Mesenchymal stem cell (in vitro differentiated cells and primary cell): ENCODE results near the gene VDAC2.

Source experiments
- DNase-seq: peaks from one replicate; pipeline ENCODE4 v3.0.0-alpha.2; 2013
- H2AFZ ChIP-seq: one replicate; pipeline ENCODE4 v1.6.1; 2013; ENCODE audit warnings: low read depth, mild to moderate bottlenecking, control low read depth, inconsistent platforms, low read length, moderate library complexity
- H2AK5ac ChIP-seq: 2 replicates; pipeline ENCODE4 v1.6.1; 2013; ENCODE audit warnings: low read length, moderate library complexity, mild to moderate bottlenecking, inconsistent platforms; ENCODE audit not compliant: severe bottlenecking
- H2BK120ac ChIP-seq: one replicate; pipeline ENCODE4 v1.6.1; 2013; ENCODE audit warnings: low read depth, mild to moderate bottlenecking, inconsistent platforms, low read length, moderate library complexity
- H2BK12ac ChIP-seq, 2 experiments: one replicate each; pipeline ENCODE4 v1.6.1; 2013; ENCODE audit warnings: inconsistent platforms in 2 of 2, low read length in 2 of 2, mild to moderate bottlenecking in 2 of 2, moderate library complexity in 2 of 2, control low read depth in 1 of 2
- H2BK15ac ChIP-seq: one replicate; pipeline ENCODE4 v1.6.1; 2013; ENCODE audit warnings: mild to moderate bottlenecking, low read depth, inconsistent platforms; ENCODE audit not compliant: poor library complexity, severe bottlenecking
- H2BK5ac ChIP-seq: 2 replicates; pipeline ENCODE4 v1.6.1; 2013; ENCODE audit warnings: low read depth, mild to moderate bottlenecking, low read length, control low read depth, inconsistent platforms; ENCODE audit not compliant: poor library complexity, severe bottlenecking
- H3K14ac ChIP-seq, 2 experiments: one replicate each; pipeline ENCODE4 v1.6.1; 2013; ENCODE audit warnings: inconsistent platforms in 2 of 2, low read length in 2 of 2, control low read depth in 1 of 2, mild to moderate bottlenecking in 1 of 2, moderate library complexity in 1 of 2
- H3K18ac ChIP-seq, 2 experiments: one replicate each; pipeline ENCODE4 v1.6.1; 2013; ENCODE audit warnings: inconsistent platforms in 2 of 2, low read length in 2 of 2, control low read depth in 1 of 2, low read depth in 1 of 2, mild to moderate bottlenecking in 1 of 2
- H3K23ac ChIP-seq, 2 experiments: one replicate each; pipeline ENCODE4 v1.6.1; 2013; ENCODE audit warnings: inconsistent platforms in 2 of 2, low read length in 2 of 2, mild to moderate bottlenecking in 2 of 2, moderate library complexity in 2 of 2, control low read depth in 1 of 2
- H3K27ac ChIP-seq: 2 replicates; pipeline ENCODE4 v1.5.1; 2013; ENCODE audit warnings: mild to moderate bottlenecking, moderate library complexity, low read length, control low read depth, inconsistent platforms; ENCODE audit not compliant: poor library complexity, severe bottlenecking
- H3K27me3 ChIP-seq, 2 experiments: 2 replicates each; pipeline versions ENCODE4 v1.6.1 to v1.7.0; 2013; ENCODE audit warnings: low read length in 2 of 2, mild to moderate bottlenecking in 2 of 2, moderate library complexity in 2 of 2, control low read depth in 1 of 2, inconsistent platforms in 1 of 2; ENCODE audit not compliant: control insufficient read depth in 1 of 2, insufficient read depth in 1 of 2
- H3K36me3 ChIP-seq, 2 experiments: 2 replicates each; pipeline versions ENCODE4 v1.6.1 to v1.7.0; 2013; ENCODE audit warnings: low read length in 2 of 2, control low read depth in 1 of 2, inconsistent platforms in 1 of 2, low read depth in 1 of 2, mild to moderate bottlenecking in 1 of 2; ENCODE audit not compliant: insufficient read depth in 2 of 2, control insufficient read depth in 1 of 2
- H3K4ac ChIP-seq, 2 experiments: one replicate each; pipeline ENCODE4 v1.6.1; 2013; ENCODE audit warnings: inconsistent platforms in 2 of 2, low read length in 2 of 2, mild to moderate bottlenecking in 2 of 2, moderate library complexity in 2 of 2, control low read depth in 1 of 2, low read depth in 1 of 2
- H3K4me1 ChIP-seq: 2 replicates; pipeline ENCODE4 v1.6.1; 2013; ENCODE audit warnings: low read depth, low read length, control low read depth; ENCODE audit not compliant: control insufficient read depth, insufficient read depth
- H3K4me2 ChIP-seq: 2 replicates; pipeline ENCODE4 v1.6.1; 2013; ENCODE audit warnings: low read length, mild to moderate bottlenecking, inconsistent platforms; ENCODE audit not compliant: poor library complexity, severe bottlenecking
- H3K4me3 ChIP-seq, 2 experiments: 2 replicates each; pipeline versions ENCODE4 v1.5.1 to v1.7.0; 2013; ENCODE audit warnings: low read length in 2 of 2, mild to moderate bottlenecking in 2 of 2, control low read depth in 1 of 2, low read depth in 1 of 2; ENCODE audit not compliant: insufficient read depth in 1 of 2
- H3K79me1 ChIP-seq: replicated peaks from 2 replicates; pipeline ENCODE4 v1.6.1; 2013; ENCODE audit warnings: mild to moderate bottlenecking, control low read depth, low read length, inconsistent platforms; ENCODE audit not compliant: poor library complexity, severe bottlenecking
- H3K9ac ChIP-seq: 2 replicates; pipeline ENCODE4 v1.7.0; 2013; ENCODE audit warnings: mild to moderate bottlenecking, low read length, moderate library complexity
- H3K9me3 ChIP-seq: 2 replicates; pipeline ENCODE4 v1.7.0; 2013; ENCODE audit warnings: mild to moderate bottlenecking, low read length; ENCODE audit not compliant: control insufficient read depth
- H4K8ac ChIP-seq: one replicate; pipeline ENCODE4 v1.6.1; 2013; ENCODE audit warnings: inconsistent platforms, mild to moderate bottlenecking, low read length, moderate library complexity
- H4K91ac ChIP-seq: one replicate; pipeline ENCODE4 v1.6.1; 2013; ENCODE audit warnings: mild to moderate bottlenecking, low read length, inconsistent platforms
- WGBS: methylation state at CpG from one replicate; pipeline ENCODE4 v1.1.7; 2013; ENCODE audit warnings: mixed read lengths; 5-methylcytosine and 5-hydroxymethylcytosine counted together

Gene VDAC2

DNA sequence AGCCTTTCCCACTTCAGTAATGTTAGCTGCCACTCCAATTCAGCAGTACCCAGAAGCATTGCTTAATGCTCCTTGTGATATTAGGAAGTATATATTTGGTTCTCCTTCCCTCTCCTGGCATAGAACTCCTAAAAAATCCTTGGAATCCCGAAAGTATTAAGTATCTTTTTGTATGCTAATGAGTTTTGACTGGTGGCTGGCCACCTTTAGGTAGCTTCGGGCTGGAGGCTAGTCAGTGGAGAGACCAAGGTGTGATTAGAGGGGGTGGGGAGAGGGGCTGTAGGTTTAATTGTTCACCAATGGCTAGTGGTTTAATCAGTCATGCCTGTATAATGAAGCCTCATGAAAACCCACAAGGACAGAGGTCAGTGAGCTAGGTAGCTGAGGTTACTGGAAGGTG lies 12.9 kb downstream of the VDAC2 start:
- no peak overlapping the region for H2BK15ac ChIP-seq
- H3K27ac ChIP-seq: peak overlapping the region; percentile 6
- H2AFZ ChIP-seq: no peak overlapping the region
- H3K4me1 ChIP-seq: peaks cover 14% of the 10 kb centered on the region
- H4K8ac ChIP-seq: no peak overlapping the region
- no peaks in the 10 kb centered on the region for H3K9me3 ChIP-seq
- no peak overlapping the region for H2BK12ac ChIP-seq
- no peak overlapping the region for H2AK5ac ChIP-seq
- H2BK120ac ChIP-seq: no peak overlapping the region
- no peak overlapping the region for H3K23ac ChIP-seq
- no peaks in the 10 kb centered on the region for H3K27me3 ChIP-seq
- H3K4me3 ChIP-seq: no peak overlapping the region
- no peak for DNase-seq
- H3K4me2 ChIP-seq: no peak overlapping the region
- H3K36me3 ChIP-seq: peaks cover 29 to 80% of the 10 kb centered on the region in 2 experiments
- H2BK5ac ChIP-seq: no peak overlapping the region
- H4K91ac ChIP-seq: no peak overlapping the region
- 88% methylated on average over 2 of the region's 2 CpGs for WGBS
- no peak overlapping the region for H3K14ac ChIP-seq
- peak overlapping the region; percentile 82 for H3K9ac ChIP-seq
- H3K18ac ChIP-seq: no peak overlapping the region
- peaks cover 2% of the 10 kb centered on the region for H3K79me1 ChIP-seq
- H3K4ac ChIP-seq: no peak overlapping the region

DNA sequence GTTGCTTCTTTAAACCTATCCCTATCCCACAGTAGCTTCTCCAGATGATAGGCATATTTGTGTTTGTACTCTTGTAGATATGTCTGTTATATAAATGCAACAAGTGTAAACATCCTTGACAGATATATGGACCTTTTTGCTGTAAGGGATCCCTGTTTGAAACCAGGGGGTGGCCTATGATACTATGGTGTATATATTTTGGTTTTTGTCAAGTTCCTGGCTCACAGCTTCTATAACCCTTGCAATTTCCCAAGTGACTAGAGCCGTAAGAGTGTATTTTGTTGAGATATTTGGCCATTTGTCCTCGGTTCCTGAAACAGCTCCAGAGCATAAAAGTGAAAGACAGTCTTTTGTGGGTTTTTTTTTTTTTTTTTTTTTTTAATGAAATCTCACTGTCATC lies 15.5 kb downstream of the VDAC2 start:
- Histone ChIP-seq H3K4me1 (peaks cover 15% of the 10 kb centered on the region), H4K91ac (no peak overlapping the region), H3K14ac (no peak overlapping the region), H2AK5ac (no peak overlapping the region), H3K79me1 (no peaks in the 10 kb centered on the region), H2BK15ac (no peak overlapping the region), H3K4ac (no peak overlapping the region), H3K36me3 (peaks cover 20 to 82% of the 10 kb centered on the region in 2 experiments), H3K4me2 (no peak overlapping the region), H3K9ac (peak overlapping the region; percentile 82), H3K18ac (peak overlapping the region in 1 of 2 experiments; percentile 6), H3K9me3 (no peaks in the 10 kb centered on the region), H3K27me3 (no peaks in the 10 kb centered on the region), H3K4me3 (peak overlapping the region in 1 of 2 experiments; percentile 7), H3K27ac (peak overlapping the region; percentile 64), H2AFZ (no peak overlapping the region), H2BK5ac (no peak overlapping the region), H3K23ac (no peak overlapping the region), H2BK120ac (no peak overlapping the region), H4K8ac (no peak overlapping the region), H2BK12ac (no peak overlapping the region)
- WGBS: 17% methylated on average over 1 of the region's 2 CpGs
- peak; percentile 63 for DNase-seq

DNA sequence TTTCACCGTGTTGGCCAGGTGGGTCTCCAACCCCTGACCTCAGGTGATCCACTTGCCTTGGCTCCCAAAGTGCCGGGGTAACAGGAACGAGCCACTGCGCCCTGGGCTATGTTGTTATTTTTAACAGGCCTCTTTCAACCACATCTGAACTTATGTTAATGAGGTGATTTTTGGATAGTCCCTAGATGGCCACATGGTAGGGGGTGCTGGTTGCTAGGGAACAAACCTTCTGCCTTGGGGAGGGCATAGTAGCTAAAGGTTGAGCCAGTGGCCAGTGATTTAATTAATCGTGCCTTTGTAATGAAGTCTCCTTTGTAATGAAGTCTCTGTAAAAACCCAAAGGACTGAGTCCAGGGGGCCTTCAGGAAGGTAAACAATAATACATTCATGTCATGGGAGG lies 16.1 kb downstream of the VDAC2 start:
- H3K9ac ChIP-seq: peak overlapping the region; percentile 82
- 83% methylated on average over 5 of the region's 5 CpGs for WGBS

DNA sequence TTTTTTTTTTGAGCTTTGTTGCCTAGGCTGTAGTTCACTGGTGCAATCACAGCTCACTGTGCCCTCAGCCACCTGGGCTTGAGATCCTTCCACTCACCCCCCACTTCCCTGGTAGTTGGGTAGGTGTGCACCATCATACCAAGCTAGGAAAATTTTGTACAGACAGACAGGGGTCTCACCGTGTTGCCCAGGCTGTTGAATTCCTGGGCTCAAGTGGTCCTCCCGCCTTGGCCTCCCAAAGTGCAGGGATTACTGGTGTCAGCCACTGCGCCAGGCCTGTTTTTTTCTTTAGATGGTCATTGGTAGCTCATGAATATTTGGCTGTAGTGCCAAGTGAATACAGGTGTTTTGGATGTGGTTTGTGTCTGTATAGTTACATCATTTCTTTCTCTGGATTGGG lies 17.7 kb downstream of the VDAC2 start:
- Histone ChIP-seq H2BK15ac (no peak overlapping the region), H3K27me3 (no peaks in the 10 kb centered on the region), H3K9ac (peak overlapping the region; percentile 6), H3K36me3 (peaks cover 28 to 80% of the 10 kb centered on the region in 2 experiments), H3K18ac (peak overlapping the region in 1 of 2 experiments; percentile 38), H2BK120ac (no peak overlapping the region), H2BK12ac (peak overlapping the region; percentile 32 to 70), H3K4ac (no peak overlapping the region), H2AFZ (no peak overlapping the region), H2BK5ac (no peak overlapping the region), H3K9me3 (no peaks in the 10 kb centered on the region), H3K4me3 (no peak overlapping the region), H4K8ac (no peak overlapping the region), H3K23ac (no peak overlapping the region), H4K91ac (no peak overlapping the region), H3K79me1 (peaks cover 5% of the 10 kb centered on the region), H2AK5ac (no peak overlapping the region), H3K4me2 (no peak overlapping the region), H3K14ac (no peak overlapping the region), H3K4me1 (peaks cover 15% of the 10 kb centered on the region), H3K27ac (no peak overlapping the region)
- DNase-seq: no peak
- 96% methylated on average over 3 of the region's 3 CpGs for WGBS

More for the DNA sequence above, 16.1 kb downstream of the VDAC2 start:
- Histone ChIP-seq H3K4me3 (no peak overlapping the region), H2BK5ac (peak overlapping the region; percentile 35), H2AK5ac (no peak overlapping the region), H3K18ac (no peak overlapping the region), H3K36me3 (peaks cover 17 to 82% of the 10 kb centered on the region in 2 experiments), H3K27ac (no peak overlapping the region), H3K23ac (no peak overlapping the region), H3K4me1 (peaks cover 15% of the 10 kb centered on the region), H3K14ac (no peak overlapping the region), H2BK120ac (no peak overlapping the region), H4K8ac (no peak overlapping the region), H3K4me2 (no peak overlapping the region), H3K4ac (no peak overlapping the region), H3K9me3 (no peaks in the 10 kb centered on the region), H2BK12ac (peak overlapping the region in 1 of 2 experiments; percentile 42), H3K27me3 (no peaks in the 10 kb centered on the region), H3K79me1 (peaks cover 2% of the 10 kb centered on the region), H4K91ac (no peak overlapping the region), H2AFZ (no peak overlapping the region), H2BK15ac (no peak overlapping the region)
- DNase-seq: no peak
